Gastrocnemius medialis (tissue), 4 donors: ENCODE results near the gene VAT1L.

Experiments
- POLR2A ChIP-seq, 2 donors: fragments of 450-650 bp; IDR thresholded peaks; one replicate each; pipeline ENCODE4 v1.6.1; 2017; ENCODE audit warnings: antibody characterized with exemption in 2 of 2, mild to moderate bottlenecking in 2 of 2, moderate library complexity in 2 of 2
- TF ChIP-seq, protein P1 (sequence below), 5 experiments: fragments of 450-650 bp in 3 of 5; fragments of 200-600 bp in 2 of 5; sonication (generic) in 2 of 5; IDR thresholded peaks in 4 of 5; conservative IDR thresholded peaks in 1 of 5; 1 replicate in 4 of 5; 2 replicates in 1 of 5; pipeline ENCODE4 v1.5.1; 2016 to 2019; ENCODE audit warnings: antibody characterized with exemption in 5 of 5, mild to moderate bottlenecking in 3 of 5, moderate library complexity in 3 of 5

DNA sequence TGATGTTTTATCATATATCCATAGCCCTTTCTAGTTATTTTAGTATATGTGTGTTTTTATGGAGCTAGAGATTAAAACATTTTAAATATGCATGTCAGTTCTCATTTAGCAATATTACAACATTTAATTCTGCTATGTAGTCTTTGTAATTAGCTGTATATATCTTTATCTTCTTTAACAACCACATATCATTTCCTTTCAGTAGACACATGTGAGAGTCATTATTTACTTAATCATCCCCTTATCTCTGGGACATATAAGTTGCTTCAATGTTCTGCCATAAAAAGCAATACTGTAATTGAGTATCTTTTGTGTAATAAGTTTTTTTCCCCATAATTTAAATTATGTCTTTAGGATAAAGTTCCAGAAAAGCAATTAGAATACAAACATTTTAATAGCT lies 182.0 kb downstream of the VAT1L start:
- TF ChIP-seq POLR2A (IDR thresholded peaks at IDR 0.05), result no peak
- TF ChIP-seq, protein P1, sequence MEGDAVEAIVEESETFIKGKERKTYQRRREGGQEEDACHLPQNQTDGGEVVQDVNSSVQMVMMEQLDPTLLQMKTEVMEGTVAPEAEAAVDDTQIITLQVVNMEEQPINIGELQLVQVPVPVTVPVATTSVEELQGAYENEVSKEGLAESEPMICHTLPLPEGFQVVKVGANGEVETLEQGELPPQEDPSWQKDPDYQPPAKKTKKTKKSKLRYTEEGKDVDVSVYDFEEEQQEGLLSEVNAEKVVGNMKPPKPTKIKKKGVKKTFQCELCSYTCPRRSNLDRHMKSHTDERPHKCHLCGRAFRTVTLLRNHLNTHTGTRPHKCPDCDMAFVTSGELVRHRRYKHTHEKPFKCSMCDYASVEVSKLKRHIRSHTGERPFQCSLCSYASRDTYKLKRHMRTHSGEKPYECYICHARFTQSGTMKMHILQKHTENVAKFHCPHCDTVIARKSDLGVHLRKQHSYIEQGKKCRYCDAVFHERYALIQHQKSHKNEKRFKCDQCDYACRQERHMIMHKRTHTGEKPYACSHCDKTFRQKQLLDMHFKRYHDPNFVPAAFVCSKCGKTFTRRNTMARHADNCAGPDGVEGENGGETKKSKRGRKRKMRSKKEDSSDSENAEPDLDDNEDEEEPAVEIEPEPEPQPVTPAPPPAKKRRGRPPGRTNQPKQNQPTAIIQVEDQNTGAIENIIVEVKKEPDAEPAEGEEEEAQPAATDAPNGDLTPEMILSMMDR (IDR thresholded peaks at IDR 0.05 in 4 of 5, conservative IDR thresholded peaks at IDR 0.05 in 1 of 5), result no peak
